GM21619 (cell line): ENCODE data around the gene SLC9A2.

Experiments
- ATAC-seq: cut with Tn5 transposase; IDR thresholded peaks from one replicate; pipeline ENCODE4 v1.9.1; 2021; ENCODE audit not compliant: unreplicated experiment

The SLC9A2 gene, protein sequence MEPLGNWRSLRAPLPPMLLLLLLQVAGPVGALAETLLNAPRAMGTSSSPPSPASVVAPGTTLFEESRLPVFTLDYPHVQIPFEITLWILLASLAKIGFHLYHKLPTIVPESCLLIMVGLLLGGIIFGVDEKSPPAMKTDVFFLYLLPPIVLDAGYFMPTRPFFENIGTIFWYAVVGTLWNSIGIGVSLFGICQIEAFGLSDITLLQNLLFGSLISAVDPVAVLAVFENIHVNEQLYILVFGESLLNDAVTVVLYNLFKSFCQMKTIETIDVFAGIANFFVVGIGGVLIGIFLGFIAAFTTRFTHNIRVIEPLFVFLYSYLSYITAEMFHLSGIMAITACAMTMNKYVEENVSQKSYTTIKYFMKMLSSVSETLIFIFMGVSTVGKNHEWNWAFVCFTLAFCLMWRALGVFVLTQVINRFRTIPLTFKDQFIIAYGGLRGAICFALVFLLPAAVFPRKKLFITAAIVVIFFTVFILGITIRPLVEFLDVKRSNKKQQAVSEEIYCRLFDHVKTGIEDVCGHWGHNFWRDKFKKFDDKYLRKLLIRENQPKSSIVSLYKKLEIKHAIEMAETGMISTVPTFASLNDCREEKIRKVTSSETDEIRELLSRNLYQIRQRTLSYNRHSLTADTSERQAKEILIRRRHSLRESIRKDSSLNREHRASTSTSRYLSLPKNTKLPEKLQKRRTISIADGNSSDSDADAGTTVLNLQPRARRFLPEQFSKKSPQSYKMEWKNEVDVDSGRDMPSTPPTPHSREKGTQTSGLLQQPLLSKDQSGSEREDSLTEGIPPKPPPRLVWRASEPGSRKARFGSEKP

DNA sequence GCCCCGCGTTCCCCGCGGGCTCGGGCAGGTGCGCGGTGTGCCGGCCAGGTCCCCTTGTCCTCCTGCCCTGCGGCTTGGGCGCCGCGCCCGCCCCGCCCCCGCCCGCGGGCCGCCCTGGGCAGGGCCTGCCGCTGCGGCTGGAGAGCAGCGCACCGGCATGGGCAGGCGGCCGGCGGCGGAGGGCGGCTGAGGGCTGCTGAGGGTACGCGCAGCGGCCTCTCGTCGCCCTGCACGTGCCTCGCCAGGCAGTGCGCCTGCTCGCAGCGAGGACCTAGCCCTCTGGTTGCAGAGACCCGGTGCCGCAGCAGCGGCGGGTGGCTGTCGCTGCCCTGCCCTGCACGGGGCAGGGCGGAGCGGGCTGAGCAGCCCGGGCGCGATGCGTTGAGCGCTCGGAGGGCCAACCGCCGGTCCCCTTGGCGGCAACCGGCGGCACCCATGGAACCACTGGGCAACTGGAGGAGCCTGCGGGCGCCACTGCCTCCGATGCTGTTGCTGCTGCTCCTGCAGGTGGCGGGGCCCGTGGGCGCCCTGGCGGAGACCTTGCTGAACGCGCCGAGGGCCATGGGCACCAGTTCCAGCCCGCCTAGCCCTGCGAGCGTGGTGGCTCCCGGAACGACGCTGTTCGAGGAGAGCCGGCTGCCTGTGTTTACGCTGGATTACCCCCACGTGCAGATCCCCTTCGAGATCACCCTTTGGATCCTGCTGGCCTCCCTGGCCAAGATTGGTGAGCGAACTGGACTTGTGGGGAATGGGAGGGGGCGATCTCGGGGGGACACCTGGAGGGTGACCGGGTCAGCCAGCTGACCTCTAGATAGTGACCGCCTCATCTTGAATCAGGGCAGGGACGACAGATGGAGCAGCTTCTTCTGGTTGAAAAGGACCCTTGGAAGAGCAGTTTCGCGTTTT is at the start of gene SLC9A2:
Gene SLC9A2, plus strand, starts transcription at position 140 of the 906 bp plus-strand sequence. Its CDS starts 296 bp downstream, at position 436.
- ATAC-seq = no peak

DNA sequence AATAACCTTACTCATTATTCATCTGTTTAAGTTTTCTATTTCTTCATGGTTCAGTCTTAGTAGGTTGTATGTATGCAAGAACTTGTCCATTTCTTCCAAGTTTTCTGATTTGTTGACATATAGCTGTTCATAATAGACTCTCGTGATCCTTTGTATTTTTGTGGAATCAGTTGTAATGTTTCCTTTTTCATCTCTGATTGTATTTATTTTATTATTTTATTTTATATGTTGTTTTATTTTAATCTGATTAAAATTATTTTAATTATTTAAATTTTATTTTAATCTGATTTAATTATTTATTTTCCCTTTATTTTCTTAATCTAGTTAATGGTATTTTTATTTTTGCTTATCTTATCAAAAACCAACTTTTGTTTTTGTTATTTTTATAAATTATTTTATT is 43.5 kb upstream of the SLC9A2 start:
- ATAC-seq = no peak

DNA sequence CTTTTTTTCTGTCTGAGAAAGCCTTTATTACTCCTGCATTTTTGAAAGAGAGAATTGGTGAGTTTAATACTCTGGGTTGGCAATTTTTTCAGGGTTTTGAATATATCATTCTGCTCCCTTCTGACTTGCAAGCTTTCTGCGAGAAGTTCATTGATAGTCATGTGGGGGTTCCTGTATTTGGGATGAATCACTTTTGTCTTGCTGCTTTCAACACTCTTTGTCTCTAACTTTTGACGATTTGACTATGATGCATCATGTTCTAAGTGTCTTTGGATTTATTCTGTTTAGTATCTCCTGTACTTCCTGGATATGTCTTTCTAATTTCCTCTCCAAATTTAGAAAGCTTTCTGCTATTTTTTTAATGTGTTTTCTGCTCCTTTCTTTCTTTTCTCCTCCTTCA is 41.0 kb upstream of the SLC9A2 start:
- ATAC-seq = no peak

DNA sequence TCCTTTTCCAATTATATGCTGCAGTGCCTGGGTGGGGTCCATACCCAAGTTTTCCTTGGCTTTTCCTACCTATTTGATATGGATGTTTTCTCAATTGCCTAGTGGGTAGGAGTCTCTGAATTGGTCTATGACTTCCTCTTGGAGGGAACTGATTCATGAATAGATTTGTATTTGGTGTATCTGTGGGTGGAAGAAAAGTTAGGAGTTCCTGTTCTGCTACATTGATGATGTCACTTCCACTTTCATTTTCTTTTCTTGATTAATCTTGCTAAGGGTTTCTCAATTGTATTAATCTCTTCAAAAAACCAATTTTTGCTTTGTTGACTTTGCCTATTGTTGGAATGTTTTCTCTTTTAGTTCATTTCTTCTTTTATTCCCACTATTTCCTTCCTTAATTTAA is 37.4 kb upstream of the SLC9A2 start:
- no peak for ATAC-seq

DNA sequence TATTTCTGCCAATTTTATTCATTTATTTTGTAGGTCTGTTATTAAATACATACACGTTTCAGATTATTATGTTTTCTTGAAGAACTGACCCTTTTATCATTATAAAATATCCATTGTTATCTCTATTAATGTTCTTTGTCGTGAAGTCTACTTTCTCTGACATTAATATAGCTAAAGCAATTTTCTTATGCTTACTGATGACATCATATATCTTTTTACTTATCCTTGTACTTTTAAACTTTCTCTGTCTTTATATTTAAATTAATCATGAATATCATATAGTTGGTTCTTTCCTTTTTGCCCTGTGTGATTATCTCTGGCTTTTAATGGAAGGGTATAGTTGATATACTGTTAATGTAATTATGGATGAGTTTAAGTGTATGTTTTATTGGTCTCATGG is 36.5 kb upstream of the SLC9A2 start:
- no peak for ATAC-seq

DNA sequence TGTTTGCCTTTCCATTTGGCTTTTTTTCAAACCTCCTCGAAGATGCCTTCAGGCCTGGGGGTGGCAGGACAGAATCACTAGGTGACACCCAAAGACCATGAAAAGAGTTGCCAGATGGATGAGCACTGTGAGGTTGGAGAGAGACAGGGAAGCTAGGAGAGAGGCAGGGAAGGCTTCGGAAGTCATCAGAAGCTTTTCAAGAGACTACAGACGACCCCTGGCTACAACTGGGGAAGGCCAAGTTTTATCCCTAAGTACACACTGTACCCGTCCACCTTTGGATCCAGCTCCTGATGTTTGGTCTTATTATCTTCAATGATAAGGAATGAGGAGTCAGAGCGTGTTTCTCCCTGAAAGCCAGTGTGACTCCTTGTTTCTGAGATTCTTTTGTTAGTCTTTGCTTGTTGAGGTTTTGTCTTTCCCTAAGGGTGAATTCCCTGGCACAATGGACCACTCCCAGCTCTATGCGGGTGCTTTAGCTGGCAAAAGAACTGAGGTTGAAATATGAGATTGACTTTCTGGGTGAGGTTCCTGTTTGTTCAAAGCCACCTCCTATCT is 33.4 kb upstream of the SLC9A2 start:
- ATAC-seq = no peak

DNA sequence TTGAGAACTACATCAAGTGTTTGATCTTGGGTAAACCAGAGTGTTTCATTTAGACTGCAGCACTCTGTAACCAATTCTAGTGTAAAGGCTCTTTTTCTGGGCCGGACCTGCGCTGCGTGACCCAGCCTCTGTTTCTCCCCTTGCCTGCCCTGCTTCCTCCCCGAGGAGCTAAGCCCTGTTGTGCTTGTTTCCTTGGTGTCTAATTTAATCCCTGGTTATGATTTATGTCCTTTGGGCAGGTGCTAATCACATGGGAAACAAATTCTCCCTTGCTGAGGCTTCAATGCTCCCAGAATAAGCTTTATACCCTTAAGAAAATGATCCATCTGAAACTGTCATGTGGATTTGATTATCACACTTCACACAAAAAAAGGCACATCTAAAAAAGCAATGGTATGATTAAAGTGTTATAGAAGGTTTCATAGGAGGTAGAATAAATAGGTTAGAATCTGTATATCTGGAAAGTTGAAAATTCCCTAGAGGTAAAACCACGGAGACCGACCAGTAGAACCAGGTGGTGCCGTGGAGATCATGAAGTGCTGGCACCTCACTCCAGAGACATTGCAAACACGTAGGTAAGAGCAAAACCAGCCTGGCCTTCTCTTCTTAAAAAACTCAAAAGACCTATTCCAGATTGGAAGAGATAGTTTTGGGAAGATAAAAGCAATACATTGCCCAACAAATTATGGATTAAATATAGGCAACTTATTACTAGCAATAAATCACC is 31.0 kb upstream of the SLC9A2 start:
- ATAC-seq = no peak

DNA sequence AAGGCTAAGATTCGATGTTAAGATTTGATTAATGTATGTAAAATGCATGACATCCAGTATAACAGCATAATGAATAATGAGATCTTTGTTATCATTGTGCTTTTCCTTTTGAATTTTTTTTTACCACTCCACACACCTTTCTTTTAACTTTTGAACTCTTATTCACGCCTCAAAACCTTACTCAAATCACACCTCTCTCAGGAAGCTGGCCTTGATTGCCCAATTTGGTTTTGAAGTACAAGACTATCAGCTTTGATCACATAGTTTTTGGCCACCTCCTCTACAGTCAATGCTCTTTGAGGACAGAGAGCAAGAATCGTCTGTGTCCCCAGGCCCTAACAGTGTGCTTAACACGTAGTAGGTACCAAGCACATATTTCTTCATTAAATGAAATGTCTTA is 29.9 kb upstream of the SLC9A2 start:
- no peak for ATAC-seq

DNA sequence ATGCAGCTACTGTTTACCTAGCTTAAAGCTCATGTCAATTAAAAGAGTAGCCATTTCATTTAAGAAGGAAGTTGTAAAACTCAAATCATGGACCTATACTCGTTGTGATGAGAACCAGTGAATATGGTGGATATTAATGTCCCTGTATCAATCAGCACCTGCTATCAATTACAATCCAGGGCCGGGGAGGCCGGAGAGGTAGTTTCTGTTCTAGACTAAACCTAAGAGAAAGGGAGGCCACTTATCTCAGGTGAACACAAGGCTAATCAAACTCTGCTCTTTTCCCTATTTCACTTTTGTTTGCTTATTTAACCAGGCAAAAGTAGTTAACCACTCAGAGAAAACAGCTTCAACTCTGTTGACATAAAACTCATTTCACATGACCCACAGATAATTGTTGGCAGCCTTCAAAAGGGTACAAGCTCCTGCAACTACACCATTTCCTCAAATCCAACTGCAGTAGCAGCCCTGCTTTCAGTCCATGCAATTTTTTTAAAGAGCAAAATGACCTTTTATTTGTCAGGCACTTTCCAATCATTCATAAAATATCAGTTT is 27.8 kb upstream of the SLC9A2 start:
- ATAC-seq = no peak

DNA sequence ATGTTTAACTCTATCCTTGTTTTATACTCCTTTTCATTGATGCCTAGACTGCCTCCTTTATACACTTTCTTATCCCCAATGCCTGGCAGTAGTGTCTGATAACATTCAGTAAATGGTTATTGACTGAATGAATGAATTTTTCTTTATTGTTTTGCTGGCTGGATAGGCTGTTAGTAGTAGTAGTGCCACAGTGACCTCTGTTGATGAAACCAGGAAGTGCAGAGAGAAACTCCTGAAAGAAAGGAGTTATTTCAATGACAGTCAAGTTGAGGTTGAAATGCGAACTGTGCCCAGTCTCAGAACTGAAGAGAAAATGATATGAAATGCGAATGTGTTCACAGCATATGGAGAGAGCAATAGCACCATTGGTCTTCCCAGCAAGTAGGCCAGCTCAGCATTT is 26.8 kb upstream of the SLC9A2 start:
- ATAC-seq = no peak

DNA sequence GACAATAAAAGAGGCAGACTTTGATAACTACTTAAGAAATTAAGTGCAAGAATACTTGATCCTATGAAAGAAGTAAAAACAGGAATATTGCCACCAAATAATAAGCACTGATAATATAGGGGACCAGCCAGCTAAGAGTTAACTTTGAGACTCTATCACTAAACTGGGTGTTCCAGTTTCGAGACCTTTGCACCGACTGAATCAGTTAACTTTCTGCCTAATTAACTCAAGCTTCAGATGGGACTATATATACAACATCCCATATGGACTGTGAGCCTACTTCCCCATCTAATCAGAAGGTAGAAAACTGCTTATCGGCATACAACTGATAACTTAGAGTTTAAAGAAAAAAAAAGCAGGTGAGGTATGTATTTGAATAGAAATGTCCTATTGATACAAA is 25.8 kb upstream of the SLC9A2 start:
- ATAC-seq = no peak

DNA sequence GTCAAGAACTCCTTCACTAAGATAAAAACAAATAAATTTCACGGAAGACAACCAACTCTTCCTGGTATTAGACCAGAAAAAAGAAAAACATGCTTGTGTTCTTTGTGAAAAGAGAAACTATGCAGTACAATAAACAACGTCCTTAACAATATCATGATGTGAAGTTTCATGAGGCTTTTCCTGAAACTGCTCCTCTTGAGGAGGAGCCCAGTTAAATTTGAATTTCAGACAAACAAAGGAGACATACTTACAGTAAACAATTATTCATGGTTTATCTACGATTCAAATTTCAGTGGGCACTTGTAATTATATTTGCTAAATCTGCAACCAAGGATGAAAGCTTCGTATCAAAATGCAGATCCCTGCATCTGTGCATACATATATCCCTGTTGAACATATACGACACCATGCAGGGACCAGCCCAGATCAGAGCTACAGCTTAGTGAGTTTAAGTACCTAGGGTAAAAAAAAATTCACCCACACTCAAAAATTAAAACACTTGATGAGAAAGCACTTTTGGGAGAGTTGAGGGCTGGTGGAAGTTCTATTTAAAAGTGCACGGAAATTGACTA is 24.8 kb upstream of the SLC9A2 start:
- no peak for ATAC-seq

DNA sequence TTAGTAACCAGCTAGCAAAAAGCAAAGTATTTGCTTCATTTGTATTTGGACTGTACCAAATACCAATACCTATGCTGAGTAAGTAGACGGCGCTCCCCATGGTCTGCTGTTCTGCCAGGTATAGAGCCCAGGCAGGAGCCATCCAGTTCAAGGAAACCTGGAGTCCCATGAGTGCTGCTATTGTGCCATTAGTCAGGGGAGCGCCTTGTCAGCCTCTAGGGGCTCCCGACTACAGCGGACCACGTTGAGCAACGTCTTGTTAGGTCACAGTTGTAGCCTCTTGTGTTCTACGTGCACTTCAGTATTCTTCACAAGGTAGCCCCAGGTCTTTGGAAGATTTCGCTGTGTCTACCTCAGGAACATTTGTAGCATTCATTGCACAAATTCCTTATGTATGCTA is 21.6 kb upstream of the SLC9A2 start:
- ATAC-seq = no peak

DNA sequence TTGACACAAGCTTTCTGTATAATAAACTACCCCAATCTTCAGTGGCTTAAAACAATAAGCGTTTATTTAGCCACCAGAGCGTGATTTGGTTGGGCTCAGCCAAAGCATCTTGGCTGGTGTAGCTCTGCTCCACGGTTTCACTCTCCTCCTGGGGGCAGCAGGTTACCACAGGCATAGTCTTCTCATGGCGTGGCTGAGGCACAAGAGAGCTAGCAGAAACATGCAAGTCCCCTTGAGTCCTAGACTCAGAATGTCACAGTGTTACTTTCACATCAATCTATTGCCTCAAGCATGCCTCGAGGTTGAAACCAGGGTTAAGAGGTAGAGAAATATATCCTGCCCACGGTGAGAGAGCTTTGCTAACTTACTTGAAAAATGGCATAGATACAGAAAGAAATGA is 19.9 kb upstream of the SLC9A2 start:
- no peak for ATAC-seq

DNA sequence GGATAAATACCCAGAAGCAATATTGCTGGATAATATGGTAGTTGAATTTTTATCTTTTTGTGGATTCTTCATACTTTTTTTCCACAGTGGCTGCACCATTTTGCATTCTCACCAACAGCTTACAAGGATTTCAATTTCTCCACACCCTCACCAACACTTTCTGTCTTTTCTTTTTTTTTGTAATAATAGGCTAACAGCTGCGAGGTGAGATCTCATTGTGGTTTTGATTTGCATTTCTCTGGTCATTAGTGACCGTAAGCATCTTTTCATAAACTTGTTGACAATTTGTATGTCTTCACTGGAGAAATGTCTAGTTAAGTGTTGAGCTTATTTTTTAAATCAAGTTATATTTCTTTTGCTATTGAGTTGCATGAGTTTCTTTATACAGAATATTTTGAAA is 17.6 kb upstream of the SLC9A2 start:
- peak; percentile 71 for ATAC-seq

DNA sequence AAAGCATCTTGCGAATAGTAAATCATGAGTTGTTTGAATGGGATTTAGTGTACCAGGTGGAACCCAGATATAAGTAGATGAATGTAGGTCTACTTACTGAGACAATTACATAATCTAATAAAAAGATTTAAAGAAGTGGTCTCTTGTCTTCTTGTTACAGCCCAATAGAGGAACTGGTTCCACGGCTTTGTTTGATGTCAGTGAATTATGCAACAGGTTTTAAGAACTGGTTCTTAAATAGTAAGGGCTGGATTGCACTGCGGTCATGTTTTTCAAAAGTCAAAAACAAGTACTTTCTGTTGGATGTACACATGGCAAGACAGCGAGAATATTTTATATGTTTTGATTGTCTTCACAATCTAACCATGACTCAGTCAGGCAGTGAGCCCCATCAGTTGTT is 15.4 kb upstream of the SLC9A2 start:
- ATAC-seq = no peak

DNA sequence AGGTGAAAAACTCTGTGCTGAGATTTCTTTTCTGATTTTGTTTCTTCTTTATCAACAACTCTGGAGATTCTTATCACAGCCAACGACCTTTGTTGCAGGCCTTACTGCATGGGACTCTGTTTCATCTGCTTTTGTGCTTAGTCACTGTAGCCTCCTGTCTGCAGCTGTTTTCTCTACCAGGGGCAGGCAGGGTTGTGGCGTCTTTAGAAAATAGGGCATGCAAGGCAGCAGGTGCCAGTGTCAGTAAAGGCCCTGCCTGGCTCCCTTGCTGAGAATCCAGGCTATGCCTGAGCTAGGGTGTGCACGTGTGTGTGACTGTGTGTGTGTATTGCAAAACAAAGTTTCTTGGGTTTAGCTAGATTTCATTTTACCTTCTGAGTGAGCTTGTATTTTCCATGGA is 14.6 kb upstream of the SLC9A2 start:
- ATAC-seq = no peak

DNA sequence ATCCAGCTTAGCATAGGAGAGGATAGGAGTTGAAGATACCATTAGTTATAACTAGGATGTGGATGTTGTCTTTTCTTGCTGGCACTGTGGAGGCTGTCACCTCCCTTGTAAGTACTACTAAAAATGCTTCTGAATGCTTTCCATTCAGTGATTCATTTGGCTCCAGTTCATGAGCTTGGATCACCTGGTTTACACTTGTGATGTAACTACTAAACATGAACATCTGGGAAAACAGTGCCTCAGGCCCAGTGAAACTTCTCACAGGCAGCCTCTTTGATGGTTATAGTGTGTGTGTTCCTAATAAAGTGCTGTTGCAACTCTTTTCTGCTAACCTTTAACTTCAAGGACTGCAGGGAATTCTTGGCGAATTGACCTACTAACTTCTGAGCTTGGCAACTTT is 13.0 kb upstream of the SLC9A2 start:
- ATAC-seq = no peak

DNA sequence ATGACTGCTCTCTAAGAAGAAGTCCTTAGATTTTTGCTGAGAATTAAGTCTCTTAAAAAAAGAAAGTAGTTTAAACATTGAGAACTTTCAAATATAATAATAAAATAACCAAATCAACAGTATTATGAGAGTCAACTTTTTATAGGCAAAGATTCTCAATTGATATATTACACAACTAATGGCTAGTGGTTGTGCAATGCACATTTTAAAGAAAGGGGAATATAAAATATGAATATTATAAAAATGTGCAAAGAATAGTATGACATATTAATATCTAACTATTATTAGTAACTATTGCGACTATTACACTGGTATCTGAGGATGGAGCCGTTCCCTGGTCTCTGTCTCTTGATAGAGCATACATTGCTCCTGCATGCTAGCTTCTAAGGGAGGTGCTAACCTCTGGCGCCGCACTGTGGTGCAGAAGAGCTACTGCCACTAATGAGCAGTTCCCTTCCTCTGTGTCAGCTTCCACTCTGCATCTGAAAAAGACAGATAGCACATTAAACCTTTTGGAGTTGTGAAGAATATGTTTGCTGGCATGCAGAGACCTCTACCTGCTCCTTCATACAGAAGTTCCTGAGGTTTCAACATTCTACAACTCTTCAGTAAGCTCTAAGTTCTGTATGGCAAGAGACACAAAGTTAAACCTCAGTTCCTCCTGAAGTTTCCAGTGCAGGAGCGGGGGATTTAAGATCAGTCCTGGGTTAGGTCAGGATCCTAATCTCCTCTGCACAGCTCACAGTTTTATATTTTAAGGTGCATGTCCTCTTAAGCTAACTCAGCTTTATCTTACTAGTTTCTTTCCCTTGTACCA is 3.5 kb upstream of the SLC9A2 start:
- peak; percentile 88 for ATAC-seq
